GM06990 (cell line): Measurements from ENCODE around the gene THBS3.

Experiments
- DNase-seq: peaks from one replicate; pipeline ENCODE4 v3.0.0-alpha.2; 2011; ENCODE audit not compliant: insufficient read length; ENCODE audit errors: extremely low read depth
- H3K27me3 ChIP-seq: replicated peaks from 2 replicates; pipeline ENCODE4 v1.6.0; 2011; ENCODE audit warnings: low read length; ENCODE audit not compliant: control insufficient read depth, insufficient read depth
- H3K36me3 ChIP-seq: 2 replicates; pipeline ENCODE4 v1.5.1; 2011; ENCODE audit warnings: low read length; ENCODE audit not compliant: control insufficient read depth, insufficient read depth
- H3K4me3 ChIP-seq: replicated peaks from 2 replicates; pipeline ENCODE4 v1.5.1; 2011; ENCODE audit warnings: low read depth, mild to moderate bottlenecking, control low read depth, low read length
- CTCF ChIP-seq: IDR thresholded peaks from 2 replicates; pipeline ENCODE4 v1.5.1; 2011; ENCODE audit warnings: low read length, control low read depth, mild to moderate bottlenecking, inconsistent platforms; ENCODE audit not compliant: insufficient read depth, poor library complexity, severe bottlenecking

THBS3 gene

GRCh38 chr1:155202198-155202597 is 5.5 kb downstream of the THBS3 start:
- H3K4me3 ChIP-seq, result no peak overlapping the region
- TF ChIP-seq CTCF, result no peak
- no peaks in the 10 kb centered on the region for H3K27me3 ChIP-seq
- no peak for DNase-seq
- no peaks in the 10 kb centered on the region for H3K36me3 ChIP-seq

GRCh38 chr1:155200920-155201319 is 6.8 kb downstream of the THBS3 start:
- no peaks in the 10 kb centered on the region for H3K27me3 ChIP-seq
- no peak for TF ChIP-seq CTCF
- DNase-seq, result no peak
- no peak overlapping the region for H3K4me3 ChIP-seq
- H3K36me3 ChIP-seq, result no peaks in the 10 kb centered on the region

GRCh38 chr1:155199792-155200191 is 7.9 kb downstream of the THBS3 start:
- no peak overlapping the region for H3K4me3 ChIP-seq
- TF ChIP-seq CTCF, result no peak
- no peak for DNase-seq
- H3K36me3 ChIP-seq, result no peaks in the 10 kb centered on the region
- H3K27me3 ChIP-seq, result no peaks in the 10 kb centered on the region

GRCh38 chr1:155198547-155198906 is 9.2 kb downstream of the THBS3 start:
- no peaks in the 10 kb centered on the region for H3K27me3 ChIP-seq
- TF ChIP-seq CTCF, result no peak
- no peak overlapping the region for H3K4me3 ChIP-seq
- no peak for DNase-seq
- no peaks in the 10 kb centered on the region for H3K36me3 ChIP-seq

- Histone ChIP-seq H3K4me3 (no peak overlapping the region), H3K36me3 (no peaks in the 10 kb centered on the region), H3K27me3 (no peaks in the 10 kb centered on the region)
- TF ChIP-seq CTCF, result no peak
- no peak for DNase-seq
These were observed 9.7 kb downstream of the THBS3 start for GRCh38 chr1:155197901-155198546.
